ENCODE data around the gene WNT9A. TPM values are rescaled to one million over a fixed set of nuclear protein-coding genes. Genes with fewer than 3 reads are reported as not detected.

The WNT9A gene
- polyA plus RNA-seq, 1 of the 3 experiments (the other 2 are of a cell fraction): 0.31 TPM

DNA sequence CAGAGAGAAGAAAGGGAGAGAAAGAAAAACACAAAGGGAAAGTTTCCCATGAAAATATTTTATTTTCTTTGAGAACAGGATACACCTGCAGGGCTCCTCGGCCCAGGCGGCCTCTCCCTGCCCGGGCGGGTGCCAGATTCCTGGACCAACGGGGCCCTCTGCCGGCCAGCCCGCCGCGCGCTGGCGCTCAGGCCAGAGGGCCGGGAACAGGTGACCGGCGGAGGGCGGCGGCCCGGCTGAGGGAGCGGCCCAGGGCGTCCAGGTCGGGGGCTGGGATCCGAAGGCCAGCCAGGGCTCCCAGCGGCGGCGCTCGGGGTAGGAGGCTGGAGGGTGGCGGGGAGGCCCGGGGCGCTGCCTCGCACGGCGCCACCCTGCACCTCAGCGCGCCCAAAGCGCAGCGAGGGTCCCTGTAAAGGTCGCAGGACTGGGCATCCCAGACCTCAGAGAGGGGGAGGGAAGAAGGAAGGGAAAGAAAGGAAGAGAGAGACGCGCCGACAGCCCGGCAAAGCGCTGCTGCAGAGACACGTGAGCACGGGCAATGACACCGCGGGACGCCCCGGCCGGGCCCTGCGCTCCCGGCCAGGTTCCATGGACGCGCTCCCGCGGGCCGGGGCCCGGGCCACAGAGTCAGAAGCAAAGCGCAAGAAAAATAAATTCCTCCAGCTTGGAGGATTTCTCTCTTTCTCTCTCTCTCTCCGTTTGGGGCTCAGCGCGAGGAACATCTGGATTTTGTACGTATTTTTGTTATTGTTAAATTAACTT is 927 bp downstream of the WNT9A start:
- Histone ChIP-seq H3K4me2 (peak overlapping the region; percentile 71), H3K4me3 (ENCODE audit: low read depth in 2 of 2, low read length in 1 of 2) (peak overlapping the region; percentile 42 to 48; a peak in 3 of 4 replicates), H4K20me1 (ENCODE audit: insufficient read depth) (no peaks in the 10 kb centered on the region), H3F3A (replicated peaks; ENCODE audit: insufficient read depth) (no peaks in the 10 kb centered on the region), H3K27ac (ENCODE audit: low read depth in 2 of 2, low read length in 1 of 2) (no peak overlapping the region), H2AFZ (ENCODE audit: low read depth) (peak overlapping the region; percentile 56; the same call in 1 of the 2 replicates), H3K79me2 (ENCODE audit: insufficient read depth) (no peaks in the 10 kb centered on the region), H3K27me3 (ENCODE audit: insufficient read depth) (no peaks in the 10 kb centered on the region), H3K36me3 (replicated peaks in 1 of 2; ENCODE audit: control insufficient read depth in 1 of 2, insufficient read depth in 2 of 2, low read length in 1 of 2) (no peaks in the 10 kb centered on the region), H3K9me3 (no peaks in the 10 kb centered on the region), H3K9ac (no peak overlapping the region), H3K9me2 (no peaks in the 10 kb centered on the region), H3K4me1 (ENCODE audit: control insufficient read depth in 1 of 2, insufficient read depth in 2 of 2, low read depth in 1 of 2, low read length in 1 of 2) (peaks cover 0 to 2% of the 10 kb centered on the region in 2 experiments; a peak in 1 of 4 replicates)
- peak; percentile 95 for DNase-seq
- ChIA-PET POLR2A (no interaction called here), CTCF (interaction anchor here (0.6 to 5.2 kb wide), 30 partner anchors 12 to 471 kb away, joined by 3 to 70 read pairs (median 4); no protein-coding TSS in a partner anchor)
- 4% methylated on average over 43 of the region's 61 CpGs for WGBS (ENCODE audit: low lambda C conversion rate)
- TF ChIP-seq ELF1 (IDR thresholded peaks at IDR 0.05) (no peak), POLR2AphosphoS5 (IDR thresholded peaks at IDR 0.05; ENCODE audit: low read depth, low read length) (no peak), RAD21 (IDR thresholded peaks at IDR 0.05; ENCODE audit: low read length) (peak; percentile 85), MEF2A (IDR thresholded peaks at IDR 0.05; ENCODE audit: borderline replicate concordance, low read depth) (no peak), TCF12 (IDR thresholded peaks at IDR 0.05) (no peak), JUND (IDR thresholded peaks at IDR 0.05) (no peak), RCOR1 (IDR thresholded peaks at IDR 0.05; ENCODE audit: low read length) (0 out of 2 replicates have a peak, but pooled peaks have one; percentile 25), SMC3 (IDR thresholded peaks at IDR 0.05; ENCODE audit: low read depth, low read length) (peak; percentile 92)
- TF ChIP-seq, protein P1, sequence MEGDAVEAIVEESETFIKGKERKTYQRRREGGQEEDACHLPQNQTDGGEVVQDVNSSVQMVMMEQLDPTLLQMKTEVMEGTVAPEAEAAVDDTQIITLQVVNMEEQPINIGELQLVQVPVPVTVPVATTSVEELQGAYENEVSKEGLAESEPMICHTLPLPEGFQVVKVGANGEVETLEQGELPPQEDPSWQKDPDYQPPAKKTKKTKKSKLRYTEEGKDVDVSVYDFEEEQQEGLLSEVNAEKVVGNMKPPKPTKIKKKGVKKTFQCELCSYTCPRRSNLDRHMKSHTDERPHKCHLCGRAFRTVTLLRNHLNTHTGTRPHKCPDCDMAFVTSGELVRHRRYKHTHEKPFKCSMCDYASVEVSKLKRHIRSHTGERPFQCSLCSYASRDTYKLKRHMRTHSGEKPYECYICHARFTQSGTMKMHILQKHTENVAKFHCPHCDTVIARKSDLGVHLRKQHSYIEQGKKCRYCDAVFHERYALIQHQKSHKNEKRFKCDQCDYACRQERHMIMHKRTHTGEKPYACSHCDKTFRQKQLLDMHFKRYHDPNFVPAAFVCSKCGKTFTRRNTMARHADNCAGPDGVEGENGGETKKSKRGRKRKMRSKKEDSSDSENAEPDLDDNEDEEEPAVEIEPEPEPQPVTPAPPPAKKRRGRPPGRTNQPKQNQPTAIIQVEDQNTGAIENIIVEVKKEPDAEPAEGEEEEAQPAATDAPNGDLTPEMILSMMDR (IDR thresholded peaks at IDR 0.05): peak; percentile 69

GRCh38 chr1:227945891-227946623 is 1.7 kb downstream of the WNT9A start:
- ChIA-PET CTCF (interaction anchor here (0.7 to 5.2 kb wide), 18 partner anchors 12 to 404 kb away, joined by 3 to 70 read pairs (median 4); no protein-coding TSS in a partner anchor), POLR2A (no interaction called here)
- peak; percentile 25 for DNase-seq
- Histone ChIP-seq H4K20me1 (ENCODE audit: insufficient read depth) (no peaks in the 10 kb centered on the region), H3K9me3 (no peaks in the 10 kb centered on the region), H3K36me3 (replicated peaks in 1 of 2; ENCODE audit: control insufficient read depth in 1 of 2, insufficient read depth in 2 of 2, low read length in 1 of 2) (no peaks in the 10 kb centered on the region), H3K9me2 (no peaks in the 10 kb centered on the region), H3K27me3 (ENCODE audit: insufficient read depth) (no peaks in the 10 kb centered on the region), H3K27ac (ENCODE audit: low read depth in 2 of 2, low read length in 1 of 2) (no peak overlapping the region), H3K9ac (no peak overlapping the region), H3K4me1 (ENCODE audit: control insufficient read depth in 1 of 2, insufficient read depth in 2 of 2, low read depth in 1 of 2, low read length in 1 of 2) (peaks cover 0 to 2% of the 10 kb centered on the region in 2 experiments; a peak in 1 of 4 replicates), H3F3A (replicated peaks; ENCODE audit: insufficient read depth) (no peaks in the 10 kb centered on the region), H3K79me2 (ENCODE audit: insufficient read depth) (no peaks in the 10 kb centered on the region), H2AFZ (ENCODE audit: low read depth) (no peak overlapping the region), H3K4me2 (peak overlapping the region; percentile 71; the same call in 1 of the 2 replicates), H3K4me3 (ENCODE audit: low read depth in 2 of 2, low read length in 1 of 2) (no peak overlapping the region)
- 44% methylated on average over 15 of the region's 19 CpGs for WGBS (ENCODE audit: low lambda C conversion rate)
- no peak for TF ChIP-seq MXI1 (IDR thresholded peaks at IDR 0.05; ENCODE audit: low read depth, low read length)
- TF ChIP-seq, protein P2, sequence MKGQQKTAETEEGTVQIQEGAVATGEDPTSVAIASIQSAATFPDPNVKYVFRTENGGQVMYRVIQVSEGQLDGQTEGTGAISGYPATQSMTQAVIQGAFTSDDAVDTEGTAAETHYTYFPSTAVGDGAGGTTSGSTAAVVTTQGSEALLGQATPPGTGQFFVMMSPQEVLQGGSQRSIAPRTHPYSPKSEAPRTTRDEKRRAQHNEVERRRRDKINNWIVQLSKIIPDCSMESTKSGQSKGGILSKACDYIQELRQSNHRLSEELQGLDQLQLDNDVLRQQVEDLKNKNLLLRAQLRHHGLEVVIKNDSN (IDR thresholded peaks at IDR 0.05; ENCODE audit: borderline replicate concordance, low read depth): no peak
- TF ChIP-seq RCOR1 (IDR thresholded peaks at IDR 0.05; ENCODE audit: low read length): no peak
- TF ChIP-seq NRF1 (IDR thresholded peaks at IDR 0.05; ENCODE audit: low read depth, low read length): no peak
- TF ChIP-seq YY1 (IDR thresholded peaks at IDR 0.05; ENCODE audit: low read depth): no peak
- no peak for TF ChIP-seq EZH2phosphoT487 (IDR thresholded peaks at IDR 0.05; ENCODE audit: borderline replicate concordance, low read depth)
- no peak for TF ChIP-seq POLR2AphosphoS5 (IDR thresholded peaks at IDR 0.05; ENCODE audit: low read depth, low read length)
- TF ChIP-seq, protein P3, sequence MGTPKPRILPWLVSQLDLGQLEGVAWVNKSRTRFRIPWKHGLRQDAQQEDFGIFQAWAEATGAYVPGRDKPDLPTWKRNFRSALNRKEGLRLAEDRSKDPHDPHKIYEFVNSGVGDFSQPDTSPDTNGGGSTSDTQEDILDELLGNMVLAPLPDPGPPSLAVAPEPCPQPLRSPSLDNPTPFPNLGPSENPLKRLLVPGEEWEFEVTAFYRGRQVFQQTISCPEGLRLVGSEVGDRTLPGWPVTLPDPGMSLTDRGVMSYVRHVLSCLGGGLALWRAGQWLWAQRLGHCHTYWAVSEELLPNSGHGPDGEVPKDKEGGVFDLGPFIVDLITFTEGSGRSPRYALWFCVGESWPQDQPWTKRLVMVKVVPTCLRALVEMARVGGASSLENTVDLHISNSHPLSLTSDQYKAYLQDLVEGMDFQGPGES (IDR thresholded peaks at IDR 0.05; ENCODE audit: low read depth, low read length): no peak
- no peak for TF ChIP-seq ZBTB33 (IDR thresholded peaks at IDR 0.05; ENCODE audit: borderline replicate concordance, low read depth)

Data from SK-N-SH (cell line).